Measurements from ENCODE around the gene PPP1R9A. TPM values are rescaled to one million over a fixed set of nuclear protein-coding genes. Genes with fewer than 3 reads are reported as not detected.

Gene PPP1R9A
- total RNA-seq, 4 donors from 2014 or later, result 21.0 to 48.4 (median 31.6) TPM

DNA sequence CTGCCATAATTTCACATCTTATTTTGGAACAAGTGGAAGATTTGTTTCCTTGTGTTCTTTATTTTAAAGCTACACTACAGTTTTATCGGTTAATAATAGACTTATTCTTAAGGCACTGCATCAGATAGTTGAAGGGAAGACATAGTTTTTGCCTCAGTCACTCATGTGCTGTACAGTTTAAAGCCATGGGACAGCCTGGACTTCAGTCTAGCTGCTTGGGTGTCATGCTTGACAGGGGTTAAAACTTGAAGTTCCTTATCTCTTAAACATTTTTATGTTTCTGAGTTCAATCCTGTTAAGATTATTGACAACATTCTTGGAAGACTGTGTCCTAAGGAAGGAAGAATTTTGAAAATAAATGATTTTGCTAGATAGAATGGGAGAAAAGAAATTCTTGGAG is 49.7 kb downstream of the PPP1R9A start:
- Histone ChIP-seq H3K36me3 (no peaks in the 10 kb centered on the region), H3K9me3 (no peaks in the 10 kb centered on the region), H3K4me3 (no peak overlapping the region), H3K27ac (no peak overlapping the region), H3K27me3 (no peaks in the 10 kb centered on the region), H3K4me1 (peaks cover 0 to 24% (median 0%) of the 10 kb centered on the region in 3 donors)
- no peak for ATAC-seq
- TF ChIP-seq POLR2A (IDR thresholded peaks at IDR 0.05), result no peak
- TF ChIP-seq EP300 (IDR thresholded peaks at IDR 0.05), result no peak
- no peak for TF ChIP-seq POLR2AphosphoS5 (IDR thresholded peaks at IDR 0.05)
- TF ChIP-seq, protein P1, sequence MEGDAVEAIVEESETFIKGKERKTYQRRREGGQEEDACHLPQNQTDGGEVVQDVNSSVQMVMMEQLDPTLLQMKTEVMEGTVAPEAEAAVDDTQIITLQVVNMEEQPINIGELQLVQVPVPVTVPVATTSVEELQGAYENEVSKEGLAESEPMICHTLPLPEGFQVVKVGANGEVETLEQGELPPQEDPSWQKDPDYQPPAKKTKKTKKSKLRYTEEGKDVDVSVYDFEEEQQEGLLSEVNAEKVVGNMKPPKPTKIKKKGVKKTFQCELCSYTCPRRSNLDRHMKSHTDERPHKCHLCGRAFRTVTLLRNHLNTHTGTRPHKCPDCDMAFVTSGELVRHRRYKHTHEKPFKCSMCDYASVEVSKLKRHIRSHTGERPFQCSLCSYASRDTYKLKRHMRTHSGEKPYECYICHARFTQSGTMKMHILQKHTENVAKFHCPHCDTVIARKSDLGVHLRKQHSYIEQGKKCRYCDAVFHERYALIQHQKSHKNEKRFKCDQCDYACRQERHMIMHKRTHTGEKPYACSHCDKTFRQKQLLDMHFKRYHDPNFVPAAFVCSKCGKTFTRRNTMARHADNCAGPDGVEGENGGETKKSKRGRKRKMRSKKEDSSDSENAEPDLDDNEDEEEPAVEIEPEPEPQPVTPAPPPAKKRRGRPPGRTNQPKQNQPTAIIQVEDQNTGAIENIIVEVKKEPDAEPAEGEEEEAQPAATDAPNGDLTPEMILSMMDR (IDR thresholded peaks at IDR 0.05), result no peak
- 100% methylated on average over 1 of the region's 1 CpG for WGBS, 2 donors (ENCODE audit: low coverage in 1 of 2)

DNA sequence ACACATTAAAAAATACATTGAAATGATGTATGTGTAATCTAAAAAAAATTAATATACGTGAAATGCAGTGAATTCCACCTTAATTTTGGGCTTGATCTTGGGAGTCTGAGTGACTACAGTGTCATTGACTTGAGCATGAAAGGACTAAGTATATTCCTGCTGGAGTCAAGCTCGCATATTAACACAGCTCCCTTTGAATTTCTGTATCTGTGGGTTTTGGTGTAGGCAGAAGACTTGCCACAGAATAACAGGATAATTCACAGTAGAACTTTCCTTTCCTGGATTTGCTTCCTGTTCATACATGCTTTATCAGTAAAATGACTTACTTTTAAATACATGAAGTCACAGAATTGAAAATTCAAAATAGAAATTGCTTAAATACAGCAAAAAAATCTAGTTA is 55.3 kb downstream of the PPP1R9A start:
- no peak overlapping the region for H3K27ac ChIP-seq
- TF ChIP-seq, protein P1 (IDR thresholded peaks at IDR 0.05), result no peak
- TF ChIP-seq POLR2AphosphoS5 (IDR thresholded peaks at IDR 0.05) (no peak), EP300 (IDR thresholded peaks at IDR 0.05) (no peak), POLR2A (IDR thresholded peaks at IDR 0.05) (no peak)
- H3K9me3 ChIP-seq, result no peaks in the 10 kb centered on the region
- 81 to 91% methylated on average over 2 of the region's 2 CpGs for WGBS, 2 donors (ENCODE audit: low coverage in 1 of 2)
- H3K36me3 ChIP-seq, result no peaks in the 10 kb centered on the region
- peaks cover 0 to 20% (median 0%) of the 10 kb centered on the region in 3 donors for H3K4me1 ChIP-seq
- no peaks in the 10 kb centered on the region for H3K27me3 ChIP-seq
- no peak overlapping the region for H3K4me3 ChIP-seq
- ATAC-seq, result no peak

DNA sequence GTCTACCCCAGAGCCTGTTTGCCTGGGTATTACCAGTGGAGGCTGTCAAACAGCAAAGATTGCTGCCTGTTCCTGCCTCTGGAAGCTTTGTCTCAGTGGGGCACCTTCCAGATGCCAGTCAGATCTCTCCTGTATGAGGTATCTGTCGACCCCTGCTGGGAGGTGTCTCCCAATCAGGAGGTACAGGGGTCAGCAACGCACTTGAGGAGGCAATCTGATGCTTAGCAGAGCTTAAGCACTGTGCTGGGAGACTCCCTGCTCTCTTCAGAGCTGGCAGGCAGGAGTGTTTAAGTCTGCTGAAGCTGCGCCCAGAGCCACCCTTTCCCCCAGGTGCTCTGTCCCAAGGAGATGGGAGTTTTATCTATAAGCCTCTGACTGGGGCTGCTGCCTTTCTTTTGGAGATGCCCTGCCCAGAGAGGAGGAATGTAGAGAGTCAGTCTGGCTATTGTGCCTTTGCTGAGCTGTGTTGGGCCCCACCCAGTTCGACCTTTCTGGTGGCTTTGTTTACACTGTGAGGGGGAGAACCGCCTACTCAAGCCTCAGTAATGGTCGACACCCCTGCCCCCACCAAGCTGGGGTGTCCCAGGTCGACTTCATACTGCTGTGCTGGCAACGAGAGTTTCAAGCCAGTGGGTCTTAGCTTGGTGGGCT is 62.2 kb downstream of the PPP1R9A start:
- WGBS, 2 donors (ENCODE audit: low coverage in 1 of 2), result 72% methylated on average over 2 of the region's 8 CpGs; no CpG with 5 or more reads in 1 of the 2 donors
- no peak for TF ChIP-seq POLR2A (IDR thresholded peaks at IDR 0.05)
- ATAC-seq, result no peak
- Histone ChIP-seq H3K4me1 (peaks cover 7 to 42% (median 9%) of the 10 kb centered on the region in 3 donors), H3K27ac (no peak overlapping the region), H3K4me3 (no peak overlapping the region), H3K9me3 (no peaks in the 10 kb centered on the region), H3K27me3 (no peaks in the 10 kb centered on the region), H3K36me3 (no peaks in the 10 kb centered on the region)

DNA sequence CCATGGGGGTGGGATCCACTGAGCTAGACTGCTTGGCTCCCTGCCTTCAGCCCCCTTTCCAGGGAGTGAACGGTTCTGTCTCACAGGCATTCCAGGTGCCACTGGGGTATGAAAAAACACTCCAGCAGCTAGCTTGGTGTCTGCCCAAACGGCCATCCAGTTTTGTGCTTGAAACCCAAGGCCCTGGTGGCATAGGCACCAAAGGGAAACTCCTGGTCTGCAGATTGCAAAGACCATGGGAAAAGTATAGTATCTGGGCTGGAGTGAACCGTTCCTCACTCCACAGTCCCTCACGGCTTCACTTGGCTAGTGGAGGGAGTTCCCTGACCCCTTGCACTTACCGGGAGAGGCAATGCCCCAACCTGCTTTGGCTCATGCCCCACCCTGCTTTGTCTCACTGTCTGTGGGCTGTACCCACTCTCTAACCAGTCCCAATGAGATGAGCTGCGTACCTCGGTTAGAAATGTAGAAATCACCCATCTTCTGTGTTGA is 62.7 kb downstream of the PPP1R9A start:
- Histone ChIP-seq H3K36me3 (no peaks in the 10 kb centered on the region), H3K9me3 (no peaks in the 10 kb centered on the region), H3K27me3 (no peaks in the 10 kb centered on the region), H3K4me1 (peaks cover 7 to 47% (median 9%) of the 10 kb centered on the region in 3 donors), H3K4me3 (no peak overlapping the region), H3K27ac (no peak overlapping the region)
- ATAC-seq, result no peak
- no peak for TF ChIP-seq POLR2A (IDR thresholded peaks at IDR 0.05)
- TF ChIP-seq POLR2AphosphoS5 (IDR thresholded peaks at IDR 0.05), result no peak
- no peak for TF ChIP-seq EP300 (IDR thresholded peaks at IDR 0.05)
- TF ChIP-seq, protein P1 (IDR thresholded peaks at IDR 0.05), result no peak
- 92 to 93% methylated on average over 5 of the region's 7 CpGs for WGBS, 2 donors (ENCODE audit: low coverage in 1 of 2)

DNA sequence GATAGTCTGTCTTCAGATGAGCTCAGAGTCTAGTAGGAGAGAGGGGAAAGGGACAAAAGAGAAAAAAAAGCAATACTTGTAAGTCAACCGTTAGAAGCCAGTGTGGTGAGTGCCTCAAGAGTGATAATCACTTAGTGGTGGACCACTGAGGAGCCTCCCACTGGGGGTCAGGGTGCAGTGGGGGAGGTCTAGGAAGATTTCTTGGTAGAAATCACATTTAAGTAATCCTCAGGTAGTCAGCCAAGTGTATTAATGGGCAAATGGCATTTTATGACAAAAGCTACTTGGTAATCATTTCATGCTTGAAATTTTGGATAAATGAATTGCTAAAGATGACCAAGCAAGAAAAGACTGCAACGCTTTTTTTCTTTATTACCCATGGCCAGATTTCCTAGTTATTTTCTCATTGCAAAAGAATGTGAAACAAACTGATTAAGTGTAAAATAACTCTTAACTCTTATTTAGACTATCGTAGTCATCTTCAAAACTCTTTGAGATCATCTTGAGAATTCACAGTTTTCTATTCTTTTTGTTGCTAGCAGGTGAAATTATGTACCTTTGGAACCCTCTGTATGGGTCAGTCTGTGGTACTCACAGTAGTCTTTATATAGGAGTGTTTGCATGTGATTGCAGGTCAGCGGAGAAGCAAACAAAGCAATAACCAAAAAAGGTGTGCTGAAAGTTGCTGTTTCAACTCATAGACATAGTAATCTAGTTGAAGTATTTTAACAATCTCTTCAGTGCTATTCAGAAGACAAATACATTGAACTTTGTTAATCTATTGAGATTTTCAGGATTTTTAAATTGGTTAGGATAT is 63.9 kb downstream of the PPP1R9A start:
- TF ChIP-seq POLR2A (IDR thresholded peaks at IDR 0.05) (no peak), POLR2AphosphoS5 (IDR thresholded peaks at IDR 0.05) (no peak), EP300 (IDR thresholded peaks at IDR 0.05) (no peak)
- TF ChIP-seq, protein P1 (IDR thresholded peaks at IDR 0.05), result no peak
- Histone ChIP-seq H3K27ac (no peak overlapping the region), H3K4me3 (no peak overlapping the region), H3K27me3 (no peaks in the 10 kb centered on the region), H3K36me3 (no peaks in the 10 kb centered on the region), H3K4me1 (peaks cover 7 to 59% (median 9%) of the 10 kb centered on the region in 3 donors), H3K9me3 (no peaks in the 10 kb centered on the region)
- no peak for ATAC-seq
- WGBS, 2 donors (ENCODE audit: low coverage in 1 of 2), result 43 to 51% methylated on average over 4 of the region's 4 CpGs

Data from gastroesophageal sphincter (tissue), 4 donors.